ENCODE data around the gene GRIN1.

- TF ChIP-seq POLR2A (IDR thresholded peaks at IDR 0.05; ENCODE audit: insufficient read depth in 1 of 2, low read depth in 2 of 2, low read length in 2 of 2) (no peak), PRPF4 (IDR thresholded peaks at IDR 0.05; ENCODE audit: low read depth, low read length, poor library complexity, severe bottlenecking) (no peak), FOXP1 (IDR thresholded peaks at IDR 0.05) (no peak), FOXP1 (CRISPR knock-in tag; IDR thresholded peaks at IDR 0.05) (no peak), RFXANK (CRISPR knock-in tag; IDR thresholded peaks at IDR 0.05) (no peak), ETV5 (CRISPR knock-in tag; IDR thresholded peaks at IDR 0.05; ENCODE audit: borderline replicate concordance) (no peak), SUZ12 (IDR thresholded peaks at IDR 0.05; ENCODE audit: low read depth, low read length) (no peak), ARID2 (CRISPR knock-in tag; IDR thresholded peaks at IDR 0.05; ENCODE audit: borderline replicate concordance) (no peak)
Observed at GRCh38 chr9:137204731-137205125, 65.8 kb downstream of the GRIN1 start.

Data from HepG2 (cell line).